HepG2 (cell line): Measurements from ENCODE around the gene HYAL2. TPM values are rescaled to one million over a fixed set of nuclear protein-coding genes. Genes with fewer than 3 reads are reported as not detected.

Experiments used
- ATAC-seq: fragments of 200-7000 bp; cut with Tn5 transposase; 3 replicates; pipeline ENCODE4 v1.9.1; 2020; ENCODE audit warnings: mild to moderate bottlenecking, moderate library complexity
- BruUV-seq: library from RNA; stranded (reverse); fragments of 400-500 nt; replicated peaks from 2 replicates; lab custom pipeline; 2021; lab: Mats Ljungman, UMichigan
- CTCF ChIA-PET: fragments of 300-600 bp; formaldehyde crosslinking; extraction: SDS; loops from one replicate; lab custom pipeline; 2021; ENCODE audit warnings: low total read pairs, inconsistent platforms, low intra/inter-chr PET ratio; lab: Yijun Ruan, JAX
- POLR2A ChIA-PET: fragments of 350-600 bp; sonication (Branson Sonifier 250); formaldehyde crosslinking; loops from one replicate; lab custom pipeline; 2020; ENCODE audit warnings: antibody characterized with exemption, inconsistent platforms; lab: Yijun Ruan, JAX
- DNase-seq: peaks from one replicate; pipeline ENCODE4 v3.0.0-alpha.2; 2015; ENCODE audit warnings: low spot score
- FAIRE-seq: peaks from 3 replicates; lab custom pipeline; 2011; peaks lifted over from hg19 to GRCh38; lab: Jason Lieb, UNC
- H2AFZ ChIP-seq: one replicate; pipeline ENCODE4 v1.6.1; 2011; ENCODE audit warnings: low read length, inconsistent platforms
- H3K27ac ChIP-seq: fragments of 300-600 bp; 3 replicates; pipeline ENCODE4 v1.8.0; 2011; ENCODE audit warnings: mixed run types, mild to moderate bottlenecking, mixed read lengths, low read length, inconsistent platforms; ENCODE audit not compliant: insufficient read depth; ENCODE audit errors: extremely low read length
- H3K27me3 ChIP-seq, 2 experiments: fragments of 200-600 bp in 1 of 2; 2 replicates in 1 of 2; 3 replicates in 1 of 2; pipeline versions ENCODE4 v1.6.0 to v1.8.0; 2011; ENCODE audit warnings: low read length in 2 of 2, mild to moderate bottlenecking in 2 of 2, moderate library complexity in 2 of 2, inconsistent platforms in 1 of 2; ENCODE audit not compliant: insufficient read depth in 2 of 2, control insufficient read depth in 1 of 2
- H3K36me3 ChIP-seq, 2 experiments: fragments of 200-600 bp in 1 of 2; replicated peaks in 1 of 2; 2 replicates in 1 of 2; 3 replicates in 1 of 2; pipeline versions ENCODE4 v1.5.1 to v1.8.0; 2011; ENCODE audit warnings: low read length in 2 of 2, inconsistent platforms in 1 of 2; ENCODE audit not compliant: insufficient read depth in 2 of 2, control insufficient read depth in 1 of 2
- H3K4me1 ChIP-seq: 2 replicates; pipeline ENCODE4 v1.5.1; 2012; ENCODE audit warnings: low read length, inconsistent platforms; ENCODE audit not compliant: insufficient read depth
- H3K4me2 ChIP-seq: 2 replicates; pipeline ENCODE4 v1.6.0; 2011; ENCODE audit warnings: low read depth, low read length, inconsistent platforms
- H3K4me3 ChIP-seq, 3 experiments: fragments of 200-600 bp in 1 of 3; sonication (generic), shearing (Covaris generic) in 1 of 3; replicated peaks in 1 of 3; 2 replicates each; pipeline ENCODE4 v1.5.1; 2011 to 2016; ENCODE audit warnings: low read length in 3 of 3, inconsistent platforms in 2 of 3, low read depth in 2 of 3, mild to moderate bottlenecking in 2 of 3, control low read depth in 1 of 3, mixed read lengths in 1 of 3; ENCODE audit not compliant: insufficient read depth in 1 of 3
- H3K79me2 ChIP-seq: one replicate; pipeline ENCODE4 v1.6.1; 2011; ENCODE audit warnings: low read length, inconsistent platforms; ENCODE audit not compliant: insufficient read depth
- H3K9ac ChIP-seq: 2 replicates; pipeline ENCODE4 v1.6.0; 2011; ENCODE audit warnings: mild to moderate bottlenecking, low read depth, low read length, inconsistent platforms; ENCODE audit not compliant: insufficient read depth
- H3K9me3 ChIP-seq: 2 replicates; pipeline ENCODE4 v1.5.1; 2012; ENCODE audit warnings: mild to moderate bottlenecking, low read length
- H4K20me1 ChIP-seq: 2 replicates; pipeline ENCODE4 v1.6.0; 2011; ENCODE audit warnings: inconsistent platforms, mild to moderate bottlenecking, low read length, moderate library complexity; ENCODE audit not compliant: insufficient read depth
- GATAD1 ChIP-seq: IDR thresholded peaks from 2 replicates; pipeline ENCODE4 v1.6.1; 2016; ENCODE audit warnings: missing genetic modification reagents, missing compliant biosample characterization
- JUN ChIP-seq: sonication (generic); formaldehyde crosslinking; IDR thresholded peaks from 2 replicates; pipeline ENCODE4 v1.4.0; 2020; ENCODE audit warnings: mild to moderate bottlenecking, missing genetic modification reagents
- KLF6 ChIP-seq: IDR thresholded peaks from 2 replicates; pipeline ENCODE4 v1.8.0; 2016; ENCODE audit warnings: missing biosample characterization, missing genetic modification reagents
- POLR2AphosphoS5 ChIP-seq: IDR thresholded peaks from 2 replicates; pipeline ENCODE4 v1.6.1; 2012; ENCODE audit warnings: low read depth, low read length
- RORA ChIP-seq: sonication (generic); formaldehyde crosslinking; IDR thresholded peaks from 2 replicates; pipeline ENCODE4 v1.5.0; 2020; ENCODE audit warnings: mild to moderate bottlenecking, missing genetic modification reagents, moderate library complexity
- SALL2 ChIP-seq: sonication (generic); formaldehyde crosslinking; IDR thresholded peaks from 2 replicates; pipeline ENCODE4 v1.8.1; 2023; ENCODE audit warnings: mild to moderate bottlenecking, missing genetic modification reagents, inconsistent platforms
- SCMH1 ChIP-seq: sonication (generic); formaldehyde crosslinking; IDR thresholded peaks from 2 replicates; pipeline ENCODE4 v1.9.0; 2021; ENCODE audit warnings: missing genetic modification reagents, mild to moderate bottlenecking, borderline replicate concordance
- SNAI1 ChIP-seq: sonication (generic); formaldehyde crosslinking; IDR thresholded peaks from 2 replicates; pipeline ENCODE4 v1.5.0; 2020; ENCODE audit warnings: mild to moderate bottlenecking, missing genetic modification reagents, borderline replicate concordance
- STAG1 ChIP-seq: sonication (generic); formaldehyde crosslinking; IDR thresholded peaks from 2 replicates; pipeline ENCODE4 v1.4.0; 2020; ENCODE audit warnings: missing genetic modification reagents
- TAF1 ChIP-seq: sonication (generic); formaldehyde crosslinking; IDR thresholded peaks from 2 replicates; pipeline ENCODE4 v1.4.0; 2020; ENCODE audit warnings: missing genetic modification reagents
- TBX3 ChIP-seq: fragments of 450-650 bp; IDR thresholded peaks from 2 replicates; pipeline ENCODE4 v1.6.1; 2017; ENCODE audit warnings: antibody characterized with exemption, mild to moderate bottlenecking, inconsistent platforms, borderline replicate concordance
- XRCC5 ChIP-seq: fragments of 200-400 bp; formaldehyde crosslinking; optimal IDR thresholded peaks from 2 replicates; pipeline ENCODE3; 2017; ENCODE audit warnings: mild to moderate bottlenecking, low read length
- ZBTB42 ChIP-seq: sonication (generic); formaldehyde crosslinking; IDR thresholded peaks from 2 replicates; pipeline ENCODE4 v1.5.0; 2020; ENCODE audit warnings: mild to moderate bottlenecking, missing genetic modification reagents
- ZNF232 ChIP-seq: sonication (generic); formaldehyde crosslinking; IDR thresholded peaks from 2 replicates; pipeline ENCODE4 v1.4.0; 2020; ENCODE audit warnings: missing genetic modification reagents, borderline replicate concordance
- ZNF446 ChIP-seq: sonication (generic); formaldehyde crosslinking; IDR thresholded peaks from 2 replicates; pipeline ENCODE4 v1.5.0; 2020; ENCODE audit warnings: mild to moderate bottlenecking, missing genetic modification reagents
- ZNF766 ChIP-seq: sonication (generic); formaldehyde crosslinking; IDR thresholded peaks from 2 replicates; pipeline ENCODE4 v1.5.0; 2020; ENCODE audit warnings: missing genetic modification reagents, borderline replicate concordance
- WGBS: methylation state at CpG from one replicate; pipeline ENCODE4 v1.1.6; 2017; ENCODE audit warnings: low lambda C conversion rate; 5-methylcytosine and 5-hydroxymethylcytosine counted together
- in situ Hi-C: cut with HindIII; loops from 2 replicates; pipeline ENCODE4 v1.10.0; 2017; ENCODE audit warnings: low pct_unique_long_range_greater_than_20kb; ENCODE audit not compliant: extremely low pct_ligation_motif_present
- intact Hi-C: fragments of 100-400 bp; cut with micrococcal nuclease; formaldehyde crosslinking; loops from one replicate; pipeline ENCODE4 v1.10.0; 2022; ENCODE audit not compliant: unreplicated experiment
- polyA plus RNA-seq, 8 experiments: library from polyadenylated mRNA; depleted of rRNA in 3 of 8; stranded (reverse) in 7 of 8; unstranded in 1 of 8; fragments of >200 nt; fragmentation: Illumina TruSeq in 4 of 8; extraction: Trizol in 4 of 8; gene quantifications; 2 replicates each; pipeline versions ENCODE4 v1.2.1 to v1.2.3, GENCODE V29; 2011 to 2016; ENCODE audit warnings: low read depth in 4 of 8, missing spikeins in 1 of 8, mixed read lengths in 1 of 8; ENCODE audit not compliant: insufficient read depth in 1 of 8
- total RNA-seq, 5 experiments: library from RNA; depleted of rRNA; stranded (reverse); fragments of >200 nt; fragmentation: Illumina TruSeq; extraction: Trizol; gene quantifications; 2 replicates each; pipeline ENCODE4 v1.2.3, GENCODE V29; 2016; ENCODE audit warnings: low read depth in 1 of 5
- TF ChIP-seq, protein P1 (sequence below): IDR thresholded peaks from 2 replicates; pipeline ENCODE4 v1.6.1; 2016
- TF ChIP-seq, protein P2 (sequence below): sonication (generic); formaldehyde crosslinking; IDR thresholded peaks from 2 replicates; pipeline ENCODE4 v1.5.1; 2020; ENCODE audit warnings: missing genetic modification reagents, mild to moderate bottlenecking, borderline replicate concordance
- TF ChIP-seq, protein P3 (sequence below): sonication (generic); formaldehyde crosslinking; IDR thresholded peaks from 2 replicates; pipeline ENCODE4 v1.9.0; 2021; ENCODE audit warnings: missing genetic modification reagents, mild to moderate bottlenecking, borderline replicate concordance

The HYAL2 gene
- total and polyA plus RNA-seq, 2 of the 13 experiments (the other 11 are each of a cell fraction or from before 2014, with no cell fraction given), result 76.2 to 102 TPM

DNA sequence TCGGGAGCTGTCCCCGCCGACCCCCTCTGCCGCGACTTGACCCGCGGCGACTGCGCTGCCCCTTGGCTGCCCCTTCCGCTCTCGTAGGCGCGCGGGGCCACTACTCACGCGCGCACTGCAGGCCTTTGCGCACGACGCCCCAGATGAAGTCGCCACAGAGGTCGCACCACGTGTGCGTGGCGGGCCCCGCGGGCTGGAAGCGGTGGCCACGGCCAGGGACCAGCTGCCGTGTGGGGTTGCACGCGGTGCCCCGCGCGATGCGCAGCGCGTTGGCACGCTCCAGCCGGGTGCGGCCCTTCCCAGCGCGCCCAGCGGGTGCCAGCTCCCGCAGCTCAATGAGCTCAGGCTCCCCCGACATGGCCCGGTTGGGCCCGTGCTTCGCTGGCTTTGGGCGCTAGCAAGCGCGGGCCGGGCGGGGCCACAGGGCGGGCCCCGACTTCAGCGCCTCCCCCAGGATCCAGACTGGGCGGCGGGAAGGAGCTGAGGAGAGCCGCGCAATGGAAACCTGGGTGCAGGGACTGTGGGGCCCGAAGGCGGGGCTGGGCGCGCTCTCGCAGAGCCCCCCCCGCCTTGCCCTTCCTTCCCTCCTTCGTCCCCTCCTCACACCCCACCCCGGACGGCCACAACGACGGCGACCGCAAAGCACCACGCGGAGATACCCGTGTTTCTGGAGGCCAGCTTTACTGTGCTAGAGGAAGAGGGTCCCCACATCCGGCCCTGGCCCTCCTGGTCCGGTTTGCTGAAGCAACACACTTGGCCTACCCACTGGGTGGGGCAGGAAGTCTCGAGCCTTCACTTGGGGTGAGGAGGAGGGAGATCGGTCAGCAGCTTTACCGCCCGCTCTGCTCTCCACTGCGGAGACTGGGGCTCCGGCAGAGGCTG, 18.1 kb upstream of the HYAL2 start, which contains the start of gene RASSF1 (continued):
- no peak for TF ChIP-seq SCMH1 (CRISPR knock-in tag)
- TF ChIP-seq XRCC5, result no peak

DNA sequence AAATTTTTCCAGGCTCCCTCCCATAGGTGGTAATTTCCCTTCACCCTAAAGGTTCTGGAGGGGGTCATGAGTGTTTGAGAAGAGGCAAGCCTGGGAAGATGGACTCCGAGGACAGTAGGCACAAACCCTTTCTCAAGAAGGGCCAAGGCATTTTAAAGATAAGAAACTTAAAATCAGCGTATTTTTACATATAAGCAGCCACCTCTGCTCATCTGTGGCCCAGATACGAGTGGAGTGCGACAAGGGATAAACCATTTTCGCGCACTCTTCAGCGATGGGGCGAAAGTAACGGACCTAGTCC, 17.6 kb upstream of the HYAL2 start:
- Histone ChIP-seq H3K9ac (no peak overlapping the region), H3K79me2 (peaks cover 18% of the 10 kb centered on the region), H4K20me1 (no peaks in the 10 kb centered on the region; the same call in 1 of the 2 replicates), H3K9me3 (no peaks in the 10 kb centered on the region), H3K4me1 (peaks cover 57% of the 10 kb centered on the region), H3K36me3 (no peaks in the 10 kb centered on the region), H3K27me3 (peaks cover 1 to 2% of the 10 kb centered on the region in 2 experiments; a peak in 1 of 5 replicates), H3K27ac (no peak overlapping the region), H3K4me2 (no peak overlapping the region), H3K4me3 (no peak overlapping the region), H2AFZ (no peak overlapping the region)
- no TSS peak for BruUV-seq
- WGBS, result 91% methylated on average over 9 of the region's 9 CpGs
- no peak for DNase-seq
- no peak for ATAC-seq
- ChIA-PET CTCF (no interaction called here), POLR2A (no interaction called here)
- no peak for FAIRE-seq
- TF ChIP-seq RORA (CRISPR knock-in tag) (no peak), STAG1 (CRISPR knock-in tag) (no peak), ZNF232 (no peak), TAF1 (CRISPR knock-in tag) (no peak), GATAD1 (CRISPR knock-in tag) (no peak), JUN (CRISPR knock-in tag) (no peak), KLF6 (CRISPR knock-in tag) (no peak), TBX3 (no peak), ZBTB42 (no peak), ZNF446 (CRISPR knock-in tag) (no peak), SALL2 (CRISPR knock-in tag) (no peak), SNAI1 (CRISPR knock-in tag) (no peak), POLR2AphosphoS5 (no peak), ZNF766 (CRISPR knock-in tag) (no peak)
- TF ChIP-seq, protein P1, sequence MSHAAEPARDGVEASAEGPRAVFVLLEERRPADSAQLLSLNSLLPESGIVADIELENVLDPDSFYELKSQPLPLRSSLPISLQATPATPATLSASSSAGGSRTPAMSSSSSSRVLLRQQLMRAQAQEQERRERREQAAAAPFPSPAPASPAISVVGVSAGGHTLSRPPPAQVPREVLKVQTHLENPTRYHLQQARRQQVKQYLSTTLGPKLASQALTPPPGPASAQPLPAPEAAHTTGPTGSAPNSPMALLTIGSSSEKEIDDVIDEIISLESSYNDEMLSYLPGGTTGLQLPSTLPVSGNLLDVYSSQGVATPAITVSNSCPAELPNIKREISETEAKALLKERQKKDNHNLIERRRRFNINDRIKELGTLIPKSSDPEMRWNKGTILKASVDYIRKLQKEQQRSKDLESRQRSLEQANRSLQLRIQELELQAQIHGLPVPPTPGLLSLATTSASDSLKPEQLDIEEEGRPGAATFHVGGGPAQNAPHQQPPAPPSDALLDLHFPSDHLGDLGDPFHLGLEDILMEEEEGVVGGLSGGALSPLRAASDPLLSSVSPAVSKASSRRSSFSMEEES (CRISPR knock-in tag), result no peak
- TF ChIP-seq, protein P2, sequence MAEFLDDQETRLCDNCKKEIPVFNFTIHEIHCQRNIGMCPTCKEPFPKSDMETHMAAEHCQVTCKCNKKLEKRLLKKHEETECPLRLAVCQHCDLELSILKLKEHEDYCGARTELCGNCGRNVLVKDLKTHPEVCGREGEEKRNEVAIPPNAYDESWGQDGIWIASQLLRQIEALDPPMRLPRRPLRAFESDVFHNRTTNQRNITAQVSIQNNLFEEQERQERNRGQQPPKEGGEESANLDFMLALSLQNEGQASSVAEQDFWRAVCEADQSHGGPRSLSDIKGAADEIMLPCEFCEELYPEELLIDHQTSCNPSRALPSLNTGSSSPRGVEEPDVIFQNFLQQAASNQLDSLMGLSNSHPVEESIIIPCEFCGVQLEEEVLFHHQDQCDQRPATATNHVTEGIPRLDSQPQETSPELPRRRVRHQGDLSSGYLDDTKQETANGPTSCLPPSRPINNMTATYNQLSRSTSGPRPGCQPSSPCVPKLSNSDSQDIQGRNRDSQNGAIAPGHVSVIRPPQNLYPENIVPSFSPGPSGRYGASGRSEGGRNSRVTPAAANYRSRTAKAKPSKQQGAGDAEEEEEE (CRISPR knock-in tag), result no peak
- TF ChIP-seq, protein P3, sequence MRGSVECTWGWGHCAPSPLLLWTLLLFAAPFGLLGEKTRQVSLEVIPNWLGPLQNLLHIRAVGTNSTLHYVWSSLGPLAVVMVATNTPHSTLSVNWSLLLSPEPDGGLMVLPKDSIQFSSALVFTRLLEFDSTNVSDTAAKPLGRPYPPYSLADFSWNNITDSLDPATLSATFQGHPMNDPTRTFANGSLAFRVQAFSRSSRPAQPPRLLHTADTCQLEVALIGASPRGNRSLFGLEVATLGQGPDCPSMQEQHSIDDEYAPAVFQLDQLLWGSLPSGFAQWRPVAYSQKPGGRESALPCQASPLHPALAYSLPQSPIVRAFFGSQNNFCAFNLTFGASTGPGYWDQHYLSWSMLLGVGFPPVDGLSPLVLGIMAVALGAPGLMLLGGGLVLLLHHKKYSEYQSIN, result no peak
- in situ Hi-C loops (loop anchor here (10.0 kb wide), 1 partner anchor 205 kb away; no protein-coding TSS in a partner anchor), intact Hi-C loops (loop anchor here (10.0 kb wide), 1 partner anchor 205 kb away; no protein-coding TSS in a partner anchor)
